K562 (cell line): Measurements from ENCODE around the gene SLC6A6. TPM values are rescaled to one million over a fixed set of nuclear protein-coding genes. Genes with fewer than 3 reads are reported as not detected.
A peak's percentile ranks its signal among the peaks of the same experiment; 100 is the strongest.

Source experiments
- ATAC-seq: fragments of 200-7000 bp; cut with Tn5 transposase; 3 replicates; pipeline ENCODE4 v1.9.1; 2020; ENCODE audit warnings: moderate library complexity
- BruUV-seq: library from RNA; stranded (reverse); fragments of 400-500 nt; replicated peaks from 2 replicates; lab custom pipeline; 2021; lab: Mats Ljungman, UMichigan
- CTCF ChIA-PET: fragments of 300-600 bp; formaldehyde crosslinking; extraction: SDS; loops from one replicate; lab custom pipeline; 2021; ENCODE audit warnings: low intra/inter-chr PET ratio; lab: Yijun Ruan, JAX
- POLR2A ChIA-PET: fragments of 300-600, 350-650 bp; sonication (Branson Sonifier 250); formaldehyde crosslinking; extraction: SDS; loops from one replicate; lab custom pipeline; 2021; ENCODE audit warnings: antibody characterized with exemption, inconsistent platforms; lab: Yijun Ruan, JAX
- DNase-seq, 4 experiments: peaks; one replicate each; pipeline versions ENCODE4 v3.0.0 to v3.0.0-alpha.2; 2011 to 2018; ENCODE audit warnings: low spot score in 3 of 4, mixed read lengths in 3 of 4; ENCODE audit errors: extremely low read depth in 1 of 4
- FAIRE-seq: peaks from 2 replicates; lab custom pipeline; 2011; peaks lifted over from hg19 to GRCh38; lab: Jason Lieb, UNC
- H2AFZ ChIP-seq: 2 replicates; pipeline ENCODE4 v1.6.0; 2011; ENCODE audit warnings: low read depth, low read length, control low read depth, inconsistent platforms
- H3K27ac ChIP-seq: fragments of 200-600 bp; 3 replicates; pipeline ENCODE4 v1.8.0; 2011; ENCODE audit warnings: low read depth, mild to moderate bottlenecking, control low read depth, inconsistent platforms, low read length, moderate library complexity, mixed read lengths; ENCODE audit errors: extremely low read depth
- H3K27me3 ChIP-seq, 2 experiments: fragments of 300-600 bp in 1 of 2; 2 replicates in 1 of 2; 3 replicates in 1 of 2; pipeline versions ENCODE4 v1.6.0 to v1.8.0; 2011; ENCODE audit warnings: inconsistent platforms in 2 of 2, low read length in 2 of 2, mild to moderate bottlenecking in 1 of 2, mixed read lengths in 1 of 2, moderate library complexity in 1 of 2; ENCODE audit not compliant: control insufficient read depth in 2 of 2, insufficient read depth in 2 of 2
- H3K36me3 ChIP-seq: fragments of 300-600 bp; 3 replicates; pipeline ENCODE4 v1.8.0; 2011; ENCODE audit warnings: mild to moderate bottlenecking, low read length, inconsistent platforms; ENCODE audit not compliant: control insufficient read depth, insufficient read depth
- H3K4me1 ChIP-seq, 2 experiments: fragments of 200-600 bp in 1 of 2; replicated peaks in 1 of 2; 2 replicates in 1 of 2; 3 replicates in 1 of 2; pipeline versions ENCODE4 v1.5.1 to v1.8.0; 2011; ENCODE audit warnings: inconsistent platforms in 2 of 2, low read length in 2 of 2, mild to moderate bottlenecking in 1 of 2, mixed read lengths in 1 of 2, moderate library complexity in 1 of 2; ENCODE audit not compliant: control insufficient read depth in 2 of 2, insufficient read depth in 2 of 2
- H3K4me2 ChIP-seq: 2 replicates; pipeline ENCODE4 v1.6.1; 2011; ENCODE audit warnings: low read length, control low read depth, inconsistent platforms, mixed read lengths; ENCODE audit not compliant: insufficient read depth
- H3K4me3 ChIP-seq: fragments of 200-600 bp; sonication (generic), shearing (Covaris generic); 2 replicates; pipeline ENCODE4 v1.5.1; 2016; ENCODE audit warnings: control low read depth, inconsistent platforms
- H3K79me2 ChIP-seq: fragments of 200-600 bp; 3 replicates; pipeline ENCODE4 v1.8.0; 2011; ENCODE audit warnings: low read length, inconsistent platforms; ENCODE audit not compliant: control insufficient read depth, insufficient read depth
- H3K9ac ChIP-seq, 2 experiments: 2 replicates each; pipeline versions ENCODE4 v1.6.0 to v1.6.1; 2011; ENCODE audit warnings: low read depth in 2 of 2, low read length in 2 of 2, control low read depth in 1 of 2, inconsistent platforms in 1 of 2, mild to moderate bottlenecking in 1 of 2, mixed read lengths in 1 of 2; ENCODE audit not compliant: insufficient read depth in 1 of 2
- H3K9me1 ChIP-seq: one replicate; pipeline ENCODE4 v1.6.0; 2011; ENCODE audit warnings: inconsistent platforms, mild to moderate bottlenecking, low read length, moderate library complexity; ENCODE audit not compliant: control insufficient read depth, insufficient read depth
- H3K9me3 ChIP-seq: replicated peaks from 2 replicates; pipeline ENCODE4 v1.5.1; 2011; ENCODE audit warnings: low read depth, low read length, inconsistent platforms; ENCODE audit not compliant: control insufficient read depth, insufficient read depth
- H4K20me1 ChIP-seq: replicated peaks from 2 replicates; pipeline ENCODE4 v1.6.1; 2011; ENCODE audit warnings: low read length, inconsistent platforms, mixed read lengths; ENCODE audit not compliant: control insufficient read depth, insufficient read depth
- NFYB ChIP-seq: IDR thresholded peaks from 2 replicates; pipeline ENCODE4 v1.6.1; 2011; ENCODE audit warnings: mild to moderate bottlenecking, moderate library complexity; ENCODE audit not compliant: insufficient read length; ENCODE audit errors: extremely low read depth
- POLR2G ChIP-seq: fragments of 200-400 bp; formaldehyde crosslinking; IDR thresholded peaks from 2 replicates; pipeline ENCODE4 v1.6.1; 2017; ENCODE audit warnings: low read depth, mild to moderate bottlenecking, antibody characterized with exemption, low read length, moderate library complexity
- TCF7L2 ChIP-seq: fragments of 150-350 bp; IDR thresholded peaks from 2 replicates; pipeline ENCODE4 v1.6.1; 2016; ENCODE audit warnings: low read depth, mild to moderate bottlenecking, low read length, moderate library complexity
- ZBTB1 ChIP-seq: sonication (generic); formaldehyde crosslinking; IDR thresholded peaks from 2 replicates; pipeline ENCODE4 v1.8.1; 2023; ENCODE audit warnings: missing genetic modification reagents, low read depth, mild to moderate bottlenecking, borderline replicate concordance
- ZBTB43 ChIP-seq: sonication (generic); formaldehyde crosslinking; IDR thresholded peaks from 2 replicates; pipeline ENCODE4 v1.8.0; 2023; ENCODE audit warnings: mild to moderate bottlenecking, missing genetic modification reagents
- WGBS: fragments of 100-300 bp; shearing (Covaris generic); methylation state at CpG from one replicate; pipeline ENCODE4 v1.1.6; 2016; ENCODE audit warnings: low coverage, mixed read lengths; ENCODE audit not compliant: insufficient coverage; ENCODE audit errors: missing lambda C conversion rate; 5-methylcytosine and 5-hydroxymethylcytosine counted together
- in situ Hi-C: fragments of 300-500 bp; cut with MboI; formaldehyde crosslinking; loops from 4 replicates; pipeline ENCODE4 v1.15.0; 2018; ENCODE audit warnings: inconsistent platforms, mixed read lengths
- intact Hi-C: fragments of 100-400 bp; cut with micrococcal nuclease; formaldehyde crosslinking; loops from 2 replicates; pipeline ENCODE4 v1.14.2; 2022
- polyA plus RNA-seq, 8 experiments: library from polyadenylated mRNA; depleted of rRNA in 4 of 8; stranded (reverse) in 5 of 8; unstranded in 3 of 8; fragments of >200 nt; fragmentation: Nextera tagmentation in 2 of 8; fragmentation: Illumina TruSeq in 1 of 8; extraction: Ambion mirVana in 2 of 8; extraction: Trizol in 1 of 8; gene quantifications; 2 replicates each; pipeline versions ENCODE4 v1.2.1 to v1.2.3, GENCODE V29; 2011 to 2014; ENCODE audit warnings: inconsistent platforms in 1 of 8, missing spikeins in 1 of 8
- total RNA-seq, 7 experiments: library from RNA; depleted of rRNA in 6 of 7; stranded (reverse); fragments of >200 nt in 6 of 7; fragmentation: Illumina TruSeq in 2 of 7; extraction: Trizol in 2 of 7; gene quantifications; 2 replicates each; pipeline versions ENCODE4 v1.2.1 to v1.2.3, GENCODE V29; 2011 to 2021; ENCODE audit warnings: low replicate concordance in 1 of 7

The SLC6A6 gene
- total and polyA plus RNA-seq, 9 of the 15 experiments (the other 6 are each of a cell fraction or from before 2014, with no cell fraction given), result 12.3 to 203 (median 93.2) TPM

GRCh38 chr3:14422016-14422963 is 19.9 kb downstream of the SLC6A6 start:
- ChIA-PET CTCF (no interaction called here), POLR2A (interaction anchor here (0.6 to 1.8 kb wide), 4 partner anchors 9 to 20 kb away, joined by 3 to 7 read pairs (median 4); partner anchors contain the start of gene SLC6A6)
- no peak overlapping the region for H2AFZ ChIP-seq
- H3K4me2 ChIP-seq, result no peak overlapping the region
- peaks cover 23% of the 10 kb centered on the region; the same call in 1 of the 2 replicates for H4K20me1 ChIP-seq
- peak overlapping the region; percentile 15; the same call in 1 of the 3 replicates for H3K27ac ChIP-seq
- no peaks in the 10 kb centered on the region for H3K9me1 ChIP-seq
- WGBS, result 91% methylated on average over 14 of the region's 14 CpGs
- in situ Hi-C loops, result no loop called here
- H3K79me2 ChIP-seq, result peaks cover 97% of the 10 kb centered on the region
- H3K4me3 ChIP-seq, result no peak overlapping the region
- TF ChIP-seq TCF7L2 (no peak), ZBTB43 (CRISPR knock-in tag) (no peak), POLR2G (peak; percentile 37), NFYB (no peak), ZBTB1 (CRISPR knock-in tag) (no peak)
- no peak for ATAC-seq
- no peak for FAIRE-seq
- no peaks in the 10 kb centered on the region for H3K27me3 ChIP-seq
- H3K4me1 ChIP-seq, result peaks cover 18 to 26% of the 10 kb centered on the region in 2 experiments; a peak in 4 of 5 replicates
- no TSS peak for BruUV-seq
- no peaks in the 10 kb centered on the region for H3K9me3 ChIP-seq
- peak overlapping the region in 1 of 2 experiments; percentile 46; a peak in 2 of 4 replicates for H3K9ac ChIP-seq
- H3K36me3 ChIP-seq, result peaks cover 98% of the 10 kb centered on the region
- intact Hi-C loops, result no loop called here
- DNase-seq, result no peak
